B cell (primary cell): ENCODE measurements around the gene ADRA2C.

Source experiments
- EZH2 ChIP-seq: IDR thresholded peaks from 2 replicates; pipeline ENCODE4 v1.6.1; 2012; ENCODE audit warnings: borderline replicate concordance, low read depth, mild to moderate bottlenecking, moderate library complexity, low read length; ENCODE audit not compliant: insufficient read depth, poor library complexity, severe bottlenecking
- TF ChIP-seq, protein P1 (sequence below): fragments of 200-600 bp; IDR thresholded peaks from one replicate; pipeline ENCODE4 v1.8.0; 2022; ENCODE audit warnings: antibody characterized with exemption, mild to moderate bottlenecking

DNA sequence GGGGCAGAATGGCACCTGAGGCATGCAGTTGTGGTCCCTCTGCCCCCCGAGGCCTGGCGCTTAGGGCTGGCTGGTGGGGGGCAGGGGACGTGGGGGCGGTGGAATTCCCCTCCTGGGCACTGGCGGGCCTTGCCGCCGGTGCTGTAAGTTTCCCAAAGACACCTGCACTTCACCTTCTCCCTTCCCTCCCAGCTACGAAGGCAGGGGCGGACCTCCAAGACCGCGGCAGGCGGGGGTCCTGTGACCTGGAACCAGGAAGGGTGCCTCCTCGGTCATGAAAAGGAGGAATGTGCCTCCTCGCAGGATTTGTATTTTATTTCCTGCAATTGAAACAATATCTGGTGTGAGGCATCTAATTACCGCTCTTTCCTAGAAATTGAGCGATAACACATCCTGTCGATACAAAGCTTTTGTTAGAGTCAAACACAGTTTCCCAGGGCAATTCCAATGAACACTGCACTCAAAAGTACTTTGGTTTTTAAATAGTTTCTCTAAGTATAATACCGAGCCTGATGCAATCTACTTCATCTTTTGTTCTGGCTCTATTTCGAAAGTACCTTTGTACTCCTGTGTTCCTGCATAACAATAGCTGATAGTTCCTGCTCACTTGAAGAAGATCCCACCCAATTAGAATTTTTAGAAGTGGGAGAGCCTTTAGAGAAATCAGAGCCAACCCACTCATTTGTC lies 12.3 kb upstream of the ADRA2C start:
- TF ChIP-seq, protein P1, sequence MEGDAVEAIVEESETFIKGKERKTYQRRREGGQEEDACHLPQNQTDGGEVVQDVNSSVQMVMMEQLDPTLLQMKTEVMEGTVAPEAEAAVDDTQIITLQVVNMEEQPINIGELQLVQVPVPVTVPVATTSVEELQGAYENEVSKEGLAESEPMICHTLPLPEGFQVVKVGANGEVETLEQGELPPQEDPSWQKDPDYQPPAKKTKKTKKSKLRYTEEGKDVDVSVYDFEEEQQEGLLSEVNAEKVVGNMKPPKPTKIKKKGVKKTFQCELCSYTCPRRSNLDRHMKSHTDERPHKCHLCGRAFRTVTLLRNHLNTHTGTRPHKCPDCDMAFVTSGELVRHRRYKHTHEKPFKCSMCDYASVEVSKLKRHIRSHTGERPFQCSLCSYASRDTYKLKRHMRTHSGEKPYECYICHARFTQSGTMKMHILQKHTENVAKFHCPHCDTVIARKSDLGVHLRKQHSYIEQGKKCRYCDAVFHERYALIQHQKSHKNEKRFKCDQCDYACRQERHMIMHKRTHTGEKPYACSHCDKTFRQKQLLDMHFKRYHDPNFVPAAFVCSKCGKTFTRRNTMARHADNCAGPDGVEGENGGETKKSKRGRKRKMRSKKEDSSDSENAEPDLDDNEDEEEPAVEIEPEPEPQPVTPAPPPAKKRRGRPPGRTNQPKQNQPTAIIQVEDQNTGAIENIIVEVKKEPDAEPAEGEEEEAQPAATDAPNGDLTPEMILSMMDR = no peak
- no peak for TF ChIP-seq EZH2
